UCSD-AML1 (cell line): ENCODE results near the gene AQP12A.

ENCODE experiments used
- DNase-seq: peaks from one replicate; lab custom pipeline; 2025; ENCODE audit not compliant: unreplicated experiment; lab: John Stamatoyannopoulos, UW

The AQP12A gene

DNA sequence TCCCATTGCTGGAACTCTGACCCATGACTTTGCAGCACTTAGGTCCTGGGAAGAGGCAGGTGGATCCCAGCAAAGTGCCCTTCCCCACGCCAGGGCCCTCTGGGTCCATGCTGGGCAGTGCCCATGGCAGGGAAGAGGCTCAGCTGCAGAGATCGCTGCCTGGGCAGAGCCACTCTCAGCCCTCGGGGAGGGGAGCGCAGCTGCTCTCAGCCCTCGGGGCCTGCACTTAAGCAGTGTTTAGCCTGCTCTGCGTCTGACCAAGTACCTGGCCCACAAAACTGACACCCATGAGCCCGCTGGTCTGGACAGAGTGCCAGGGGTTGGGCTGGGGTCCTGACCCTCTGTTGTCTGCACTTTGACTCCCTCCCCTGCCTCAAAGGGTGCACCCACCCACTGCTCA lies 46.3 kb downstream of the AQP12A start:
- DNase-seq, result no peak

DNA sequence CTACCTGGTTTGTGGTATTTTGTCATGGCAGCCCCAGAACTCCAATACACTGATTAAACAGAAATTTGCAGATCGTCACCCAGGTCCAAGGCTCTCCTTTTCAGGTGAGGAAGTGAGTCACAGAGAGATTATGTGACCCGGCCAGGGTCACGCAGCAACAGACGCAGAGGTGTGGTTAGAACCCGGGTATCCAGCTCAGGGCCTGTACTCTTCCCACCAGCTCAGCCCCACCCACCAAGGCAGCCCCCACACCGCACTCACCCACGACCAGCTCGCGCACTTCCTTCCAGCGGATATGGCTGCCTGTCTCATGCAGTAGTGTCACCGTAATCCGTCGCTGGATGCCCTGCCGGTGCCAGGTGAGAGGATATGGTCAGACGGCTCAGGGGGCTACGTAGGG lies 48.1 kb downstream of the AQP12A start:
- no peak for DNase-seq

DNA sequence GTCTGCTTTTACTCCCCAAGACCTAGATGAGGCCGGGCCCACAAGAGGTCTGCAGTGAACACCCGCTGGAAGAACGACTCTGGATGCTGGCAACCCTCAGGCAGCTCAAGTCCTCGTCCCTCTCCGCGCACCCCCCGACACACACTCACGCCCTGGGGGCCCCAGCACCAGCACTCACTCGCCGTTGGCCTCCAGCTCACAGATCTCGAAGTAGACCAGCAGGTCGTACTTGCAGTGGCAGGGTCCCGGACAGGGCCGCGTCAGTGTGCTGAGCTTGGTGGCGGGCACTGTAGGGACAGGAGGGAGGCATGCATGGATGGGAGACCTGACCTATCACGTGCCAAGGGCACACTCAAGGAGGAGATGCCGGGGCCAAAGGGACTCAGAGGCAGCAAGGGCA lies 49.4 kb downstream of the AQP12A start:
- no peak for DNase-seq

DNA sequence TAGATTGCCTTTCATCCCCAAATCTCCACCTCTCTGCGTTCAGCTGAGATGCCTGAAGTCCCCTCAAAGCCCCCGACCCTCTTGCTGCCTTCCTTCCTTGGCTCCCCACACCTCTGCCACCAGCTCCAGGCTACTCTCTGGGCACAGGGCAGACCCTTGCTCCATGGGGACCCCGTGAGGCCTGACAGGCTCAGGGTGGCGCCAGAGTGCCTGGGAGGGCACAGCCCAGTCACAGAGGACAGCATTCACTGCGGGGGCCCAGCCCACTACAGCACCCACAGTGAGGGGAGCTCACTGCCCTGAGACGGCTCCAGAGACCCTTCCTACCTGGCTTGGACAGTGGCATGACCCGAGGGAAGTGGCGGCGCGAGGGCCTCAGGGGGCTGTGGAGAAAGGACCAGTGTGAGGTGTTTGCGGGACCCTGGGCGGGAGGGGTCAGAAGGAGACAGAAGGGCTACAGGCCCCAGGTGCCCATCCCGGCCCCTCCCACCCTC lies 51.0 kb downstream of the AQP12A start:
- no peak for DNase-seq

DNA sequence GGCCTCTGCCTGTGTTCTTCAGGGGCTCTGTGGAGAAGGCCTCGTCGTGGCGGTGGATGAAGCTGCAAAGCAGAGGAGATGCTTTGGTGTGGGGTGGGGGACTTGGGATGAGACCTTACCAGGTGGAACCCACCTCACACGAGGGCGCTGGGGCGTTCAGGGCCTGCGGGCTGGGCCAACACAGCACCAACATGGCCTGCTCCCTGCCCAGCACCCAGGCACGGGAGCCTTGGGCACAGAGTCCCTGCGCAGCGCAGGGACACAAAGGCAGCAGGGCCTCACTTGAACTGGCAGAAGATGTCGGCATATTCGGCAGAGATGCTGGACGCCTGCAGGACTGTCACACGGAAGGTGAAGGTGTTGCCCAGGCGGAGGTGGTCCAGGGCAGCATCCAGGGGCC lies 53.8 kb downstream of the AQP12A start:
- DNase-seq, result no peak

DNA sequence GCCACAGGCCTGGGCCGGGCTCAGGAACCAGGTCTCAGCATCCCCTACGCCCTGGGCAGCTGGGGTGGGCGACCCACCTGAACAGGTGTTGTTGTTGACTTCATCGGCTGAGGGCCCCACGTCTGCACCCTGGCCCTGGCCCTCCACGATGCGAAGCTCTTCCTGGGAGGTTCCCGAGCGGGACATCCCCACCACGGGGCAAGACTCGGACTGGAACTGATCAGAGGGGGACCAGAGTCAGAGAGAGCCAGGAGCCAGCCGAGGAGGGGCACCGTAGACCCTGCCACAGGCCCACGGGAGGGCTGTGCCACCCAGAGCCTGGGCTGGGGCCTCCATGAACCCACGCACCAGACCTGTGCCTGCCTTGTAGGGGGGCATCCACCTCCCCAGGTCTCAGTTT lies 54.3 kb downstream of the AQP12A start:
- no peak for DNase-seq

DNA sequence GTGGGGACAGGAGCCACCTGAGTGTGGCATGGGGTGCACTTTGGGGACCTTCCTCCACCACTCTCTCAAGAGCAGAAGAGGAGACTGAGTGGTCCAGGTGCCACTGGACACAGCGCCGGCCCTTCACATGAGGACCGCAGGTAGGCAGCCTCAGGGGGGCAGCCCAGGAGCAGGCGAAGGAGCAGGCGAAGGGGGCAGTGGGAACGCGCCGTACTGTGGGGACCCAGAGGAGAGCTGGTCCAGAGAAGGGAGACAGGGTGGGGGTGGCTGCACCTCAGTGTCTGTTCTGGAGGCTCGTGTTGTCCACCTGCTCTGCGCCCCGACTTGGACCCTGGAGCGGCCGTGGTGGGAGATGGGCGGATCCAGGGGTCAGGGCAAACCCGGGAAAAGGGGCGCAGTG lies 55.0 kb downstream of the AQP12A start:
- DNase-seq, result no peak

DNA sequence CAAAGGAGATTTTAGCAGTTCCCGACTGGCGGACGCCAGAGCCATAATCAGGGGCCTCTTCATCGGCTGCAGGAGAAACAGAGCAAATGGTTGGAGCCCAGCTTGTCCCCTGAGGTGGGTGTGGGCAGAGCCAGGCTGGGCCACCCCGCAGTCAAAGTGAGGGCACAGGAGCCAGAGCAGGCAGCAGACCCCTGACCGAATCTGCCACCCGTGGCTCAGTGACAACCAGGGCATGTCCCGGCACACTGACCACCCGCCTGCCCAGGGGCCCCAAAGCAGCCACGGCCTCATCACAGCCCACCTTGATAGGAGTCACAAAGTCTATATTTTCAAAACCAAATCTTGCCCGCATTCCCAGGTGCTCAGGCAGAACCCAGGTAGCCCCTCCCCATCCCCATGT lies 55.6 kb downstream of the AQP12A start:
- no peak for DNase-seq
